HG02588 (cell line): ENCODE data around the gene KDM5B.
"Not testable (repeated sequence)": the region's sequence is repeated elsewhere in the genome, so short reads cannot be mapped to it uniquely, and the experiment has no call there.

Experiments used
- ATAC-seq: cut with Tn5 transposase; IDR thresholded peaks from one replicate; pipeline ENCODE4 v1.9.1; 2021; ENCODE audit warnings: mild to moderate bottlenecking, moderate library complexity; ENCODE audit not compliant: unreplicated experiment

KDM5B gene

DNA sequence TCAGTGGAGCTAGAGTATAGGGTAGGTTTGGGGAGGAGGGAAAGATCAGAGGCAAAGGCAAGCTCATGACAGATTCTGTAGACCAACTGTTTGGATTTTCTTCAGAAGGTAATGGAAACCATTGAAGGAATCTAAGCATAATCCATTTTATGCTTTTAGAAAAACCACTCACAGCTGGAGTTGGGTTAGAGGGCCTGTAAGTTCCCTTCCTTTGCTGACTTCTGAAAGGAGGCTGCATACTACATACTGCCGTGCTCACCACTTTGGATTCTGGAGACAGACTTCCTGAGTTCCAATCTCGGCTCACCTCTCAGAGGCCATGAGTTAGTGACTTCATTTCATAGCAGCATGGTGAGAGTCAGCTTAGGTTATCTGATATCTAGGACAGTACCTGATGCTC lies 91.6 kb downstream of the KDM5B start:
- ATAC-seq = no peak

DNA sequence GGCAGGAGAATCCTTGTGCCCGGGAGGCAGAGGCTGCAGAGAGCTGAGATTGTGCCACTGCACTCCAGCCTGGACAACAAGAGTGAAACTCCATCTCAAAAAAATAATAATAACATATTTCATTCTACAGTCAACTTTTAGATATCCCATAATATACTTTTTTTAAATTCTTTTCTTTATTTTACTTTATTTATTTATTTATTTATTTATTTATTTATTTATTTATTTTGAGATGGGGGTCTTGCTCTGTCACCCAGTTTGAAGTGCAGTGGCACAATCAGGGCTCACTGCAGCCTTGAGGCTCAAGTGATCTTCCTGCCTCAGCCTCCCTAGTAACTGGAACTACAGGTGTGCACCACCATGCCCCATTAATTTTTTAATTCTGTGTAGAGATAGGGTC lies 94.0 kb downstream of the KDM5B start:
- ATAC-seq = not testable (repeated sequence)

DNA sequence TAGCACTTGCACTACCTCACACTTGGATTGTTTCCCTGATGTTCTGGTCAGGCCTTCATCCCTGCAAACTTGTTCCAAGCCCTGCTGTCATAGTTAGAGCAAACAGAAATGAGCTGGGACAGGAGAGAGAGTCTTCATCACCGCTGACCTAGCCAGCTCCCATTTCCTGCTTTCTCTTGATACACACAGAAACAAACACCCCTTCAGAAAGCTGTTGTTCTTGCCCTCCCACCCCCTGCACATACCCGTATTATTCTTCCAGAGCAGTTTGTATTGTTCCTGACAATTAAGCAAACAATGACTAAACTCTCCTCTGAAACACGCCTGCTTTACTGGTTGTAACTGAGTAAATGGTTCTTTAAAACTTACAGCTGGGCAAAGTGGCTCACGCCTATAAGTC lies 95.1 kb downstream of the KDM5B start:
- no peak for ATAC-seq

DNA sequence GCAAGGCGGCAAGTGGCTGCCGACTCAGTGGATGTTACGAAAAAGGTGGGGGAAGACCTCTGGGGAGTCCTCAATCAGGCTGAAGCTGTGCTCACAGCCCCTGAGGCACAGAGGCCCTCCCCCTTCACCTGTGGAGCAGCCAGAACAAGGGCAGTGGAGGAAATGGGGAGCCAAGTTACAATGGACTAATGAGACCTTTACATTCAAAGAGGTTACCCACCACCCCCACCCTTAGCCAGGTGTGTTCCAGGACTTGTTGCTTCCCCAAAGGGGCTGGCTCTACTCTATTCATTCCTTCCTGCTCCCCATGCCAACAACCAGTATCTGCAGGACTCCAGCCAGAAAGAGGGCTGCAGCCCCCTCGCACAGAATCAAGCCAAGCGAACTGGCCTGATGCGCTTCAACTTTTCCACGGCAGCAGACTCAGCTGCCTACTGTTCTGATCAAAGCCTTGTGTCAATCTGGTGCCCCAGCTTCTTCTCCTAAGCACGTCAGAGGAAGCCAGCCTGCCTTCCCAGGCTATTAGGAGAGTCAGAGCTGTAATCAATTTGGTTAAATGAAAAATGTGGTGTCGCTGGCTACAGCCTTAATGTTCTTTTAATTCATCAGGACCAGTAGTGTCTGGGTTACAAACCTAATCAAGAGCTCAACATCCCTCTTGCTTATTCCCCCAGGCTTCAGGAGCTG lies 96.1 kb downstream of the KDM5B start:
- ATAC-seq = no peak

DNA sequence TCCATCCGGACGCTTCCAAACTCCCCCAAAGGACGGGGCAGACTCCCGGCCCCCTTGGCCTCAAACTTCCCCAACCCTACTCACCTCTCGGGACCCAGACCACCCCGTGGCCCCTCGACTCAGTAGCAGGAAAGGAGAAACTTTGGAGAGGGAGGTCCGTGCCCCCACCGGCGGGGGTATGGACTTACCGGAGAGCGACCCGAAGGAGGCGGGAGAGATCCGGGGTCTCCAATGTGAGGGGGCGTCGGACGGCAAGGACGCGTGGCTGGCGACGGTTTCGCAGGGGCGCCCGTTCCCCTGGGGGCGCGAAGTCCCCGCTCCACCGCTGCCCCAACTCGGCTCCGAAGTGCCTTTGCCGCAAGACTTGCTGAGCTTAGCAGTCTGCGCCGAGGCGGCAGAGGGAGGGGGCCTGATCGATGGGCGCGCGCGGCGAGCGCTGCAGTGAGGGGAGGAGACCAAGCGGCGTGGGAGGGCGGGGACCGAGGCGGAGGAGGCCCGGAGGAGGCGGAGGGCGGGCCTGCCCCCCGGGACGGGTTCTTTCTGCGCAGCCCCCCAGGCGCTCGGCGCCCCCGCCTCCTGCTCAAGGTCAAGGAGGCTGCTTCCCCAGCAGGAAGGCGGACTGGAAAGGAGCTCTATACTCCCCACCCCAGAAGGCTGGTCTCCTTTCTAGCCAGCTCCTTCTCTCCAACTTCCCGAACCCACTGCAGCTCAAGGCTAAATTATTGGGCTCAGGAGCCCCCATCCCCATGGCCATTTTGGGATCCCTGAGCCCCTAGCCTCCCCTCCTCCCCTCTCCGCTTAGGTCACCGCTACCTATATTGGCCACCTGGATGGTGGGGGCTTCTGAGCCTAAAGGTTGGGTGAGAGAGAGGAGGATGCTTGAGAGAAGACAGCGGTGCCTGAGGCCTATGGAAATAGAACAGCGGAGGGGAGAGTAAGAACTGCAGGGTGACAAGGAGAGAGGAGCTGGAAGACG lies 97.9 kb downstream of the KDM5B start, which contains the start of gene SYT2:
SYT2 (minus strand) TSS at position 385 of the 976 bp plus-strand sequence. CDS start 104,682 bp downstream, outside the sequence.
- ATAC-seq = no peak

DNA sequence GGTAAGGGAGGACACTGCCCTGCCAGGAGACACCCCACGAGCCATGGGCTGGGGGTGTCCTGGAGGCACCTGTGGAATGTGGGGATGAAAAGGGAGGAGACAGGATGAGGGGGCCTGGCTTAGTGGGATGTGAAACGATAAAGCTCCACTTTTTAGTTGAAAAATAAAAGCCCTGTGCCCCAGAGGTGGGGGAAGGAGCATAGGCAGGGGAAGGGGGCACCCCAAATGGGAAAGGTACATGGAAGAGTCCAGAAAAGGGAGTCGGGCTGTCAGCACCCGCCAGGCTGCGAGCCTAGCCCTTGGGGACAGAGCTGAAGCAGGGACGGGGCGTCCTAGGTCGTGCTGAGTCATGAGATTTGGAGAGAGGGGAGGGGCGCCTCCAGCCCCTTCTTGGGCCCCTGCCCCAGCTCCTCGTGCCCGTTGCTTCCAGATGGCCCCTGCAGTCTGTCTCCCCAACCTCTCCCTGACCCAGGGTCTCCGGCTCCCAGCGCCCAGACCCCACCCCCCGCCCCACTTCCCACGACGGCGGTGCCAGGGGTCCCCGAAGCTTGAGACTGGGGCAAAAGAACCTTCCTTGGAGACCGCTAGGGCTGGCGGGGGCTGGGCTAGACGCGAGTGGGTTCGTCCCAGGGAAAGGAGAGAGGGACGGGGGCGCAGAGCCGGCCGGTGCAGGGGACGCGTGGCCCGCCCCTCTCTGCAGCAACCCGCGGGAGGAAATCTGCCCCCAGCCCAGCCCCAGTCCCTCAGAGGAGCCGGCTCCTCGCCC lies 98.8 kb downstream of the KDM5B start:
- no peak for ATAC-seq

DNA sequence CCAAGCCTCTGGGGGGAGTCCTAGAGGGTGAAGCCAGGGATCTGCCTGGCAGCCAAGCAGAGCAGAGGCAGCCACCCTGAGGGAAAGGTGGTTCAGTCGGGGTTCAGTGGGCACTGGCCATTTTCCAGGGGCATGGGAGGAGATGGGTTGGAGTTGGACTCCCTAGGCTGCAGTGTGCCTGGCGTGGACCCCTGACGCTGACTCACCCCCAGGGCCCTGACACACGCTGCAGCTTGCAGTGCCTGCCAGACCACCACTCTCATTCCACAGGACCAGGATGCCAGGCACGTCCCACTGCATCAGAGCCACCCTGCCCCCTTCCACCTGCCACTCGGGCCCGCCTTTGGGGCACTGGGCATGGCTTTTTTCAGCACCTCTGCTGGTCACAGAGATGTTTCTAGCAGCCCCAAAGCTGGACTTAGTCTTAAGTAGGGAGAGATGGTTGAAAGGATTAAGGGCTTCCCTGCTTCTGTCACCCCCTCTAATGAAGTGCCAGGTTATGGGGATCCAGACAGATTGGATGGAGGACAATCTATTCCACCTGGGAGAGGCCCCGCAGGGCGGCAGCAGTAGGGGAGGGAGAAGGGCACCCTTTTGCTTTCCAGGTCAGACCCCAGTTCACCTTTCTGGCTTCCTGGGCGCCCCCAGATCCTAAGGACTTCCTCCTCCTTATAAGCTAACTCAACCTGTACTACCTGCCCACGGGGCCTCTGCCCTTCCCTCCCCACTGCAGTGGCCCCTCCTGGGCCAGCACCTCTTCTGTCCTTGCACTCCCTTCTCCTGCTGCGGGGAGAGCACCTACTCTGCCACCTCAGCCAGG lies 99.6 kb downstream of the KDM5B start:
- ATAC-seq = no peak

DNA sequence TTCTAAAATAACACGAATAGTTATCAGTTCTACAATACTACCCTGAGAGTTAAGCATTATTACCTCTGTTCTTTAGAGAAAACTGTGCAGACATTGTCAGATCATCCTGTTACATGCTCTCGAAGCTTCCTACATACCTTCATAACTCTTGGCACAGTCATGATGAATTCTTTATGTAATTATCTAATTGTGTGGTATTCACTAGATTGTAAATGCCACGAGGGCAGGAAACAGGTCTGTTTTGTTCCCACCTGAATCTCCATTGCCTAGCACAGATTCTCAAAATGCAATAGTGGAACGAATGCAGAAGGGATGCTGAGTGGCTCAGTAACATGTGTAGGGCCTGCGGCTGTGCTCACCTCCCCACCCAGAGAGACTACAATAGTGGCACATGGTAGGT lies 101.4 kb downstream of the KDM5B start:
- no peak for ATAC-seq

DNA sequence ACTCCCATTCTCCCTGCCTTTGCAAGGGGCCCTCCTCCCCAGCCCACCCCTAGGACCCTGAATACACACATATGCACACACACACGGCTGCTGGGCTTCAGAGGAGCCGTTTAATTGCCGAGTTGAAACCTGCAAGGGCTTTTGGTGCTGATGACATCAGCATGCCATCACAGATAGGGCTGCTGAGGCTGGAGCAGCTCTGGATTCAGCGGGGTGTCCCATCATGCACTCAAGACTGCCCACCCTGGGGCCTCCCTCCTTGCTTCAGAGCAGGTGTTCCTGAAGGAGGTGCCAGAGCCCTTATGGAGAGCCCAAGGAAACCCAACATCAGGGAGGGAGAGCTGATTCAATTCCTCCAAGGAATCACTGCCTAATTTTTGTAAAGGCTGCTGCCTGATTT lies 103.6 kb downstream of the KDM5B start:
- no peak for ATAC-seq

DNA sequence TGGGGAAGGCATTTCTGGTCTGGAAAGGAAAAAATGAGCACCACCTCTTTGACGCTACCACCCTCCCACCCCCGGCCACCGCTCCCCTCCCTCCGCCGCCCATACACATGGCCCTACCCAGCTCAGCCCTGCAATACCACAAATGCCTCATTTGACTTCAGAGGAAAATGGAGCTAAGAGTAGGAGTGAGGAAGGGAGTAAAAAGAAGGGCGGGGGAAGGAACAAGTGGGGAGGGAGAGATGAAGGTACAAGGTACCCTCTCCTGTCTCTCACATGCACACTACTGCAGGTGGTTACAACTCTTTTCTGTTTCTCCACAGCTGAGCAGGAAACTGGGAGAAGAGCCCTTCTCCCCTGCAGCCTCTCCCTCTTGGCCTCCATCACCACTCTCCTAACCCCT lies 105.0 kb downstream of the KDM5B start:
- ATAC-seq = no peak

DNA sequence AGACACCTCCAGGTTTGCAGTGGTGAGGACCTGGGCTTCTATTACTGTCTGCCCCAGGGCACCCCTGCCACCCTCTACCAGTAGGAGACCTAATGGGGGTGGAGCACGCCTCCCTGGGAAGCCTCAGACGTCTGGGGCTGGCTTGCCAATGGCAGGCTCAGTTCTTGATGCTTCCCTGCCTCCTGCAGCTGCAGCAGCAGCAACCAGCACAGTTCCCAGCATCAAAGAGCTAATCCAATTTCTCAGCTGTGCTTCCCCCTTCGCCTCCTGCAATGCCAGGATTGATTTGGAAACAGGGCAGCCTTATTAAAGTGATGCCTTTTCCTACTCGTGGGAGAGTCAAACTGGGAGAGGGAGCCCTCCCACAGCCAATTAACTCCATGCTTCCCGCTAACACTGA lies 106.1 kb downstream of the KDM5B start:
- ATAC-seq = no peak

DNA sequence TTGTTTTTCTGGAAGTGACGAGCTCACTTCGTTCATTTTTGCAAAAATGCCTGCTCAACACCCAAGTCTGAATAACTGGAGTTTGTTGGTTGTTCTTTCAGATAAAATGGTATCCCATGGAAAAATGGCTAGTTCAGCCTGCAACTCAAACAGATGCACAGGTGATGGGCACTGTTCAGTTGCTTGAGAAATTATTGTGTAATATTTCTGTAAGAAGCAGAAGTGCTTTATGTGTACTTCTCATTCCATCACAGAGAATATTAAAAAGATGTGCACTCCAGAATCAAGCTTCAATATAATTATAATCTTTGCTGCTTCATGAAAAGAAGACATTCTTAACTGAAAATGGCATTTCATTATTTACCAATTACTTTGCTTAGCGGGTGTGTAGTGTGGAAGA lies 107.0 kb downstream of the KDM5B start:
- ATAC-seq = no peak

DNA sequence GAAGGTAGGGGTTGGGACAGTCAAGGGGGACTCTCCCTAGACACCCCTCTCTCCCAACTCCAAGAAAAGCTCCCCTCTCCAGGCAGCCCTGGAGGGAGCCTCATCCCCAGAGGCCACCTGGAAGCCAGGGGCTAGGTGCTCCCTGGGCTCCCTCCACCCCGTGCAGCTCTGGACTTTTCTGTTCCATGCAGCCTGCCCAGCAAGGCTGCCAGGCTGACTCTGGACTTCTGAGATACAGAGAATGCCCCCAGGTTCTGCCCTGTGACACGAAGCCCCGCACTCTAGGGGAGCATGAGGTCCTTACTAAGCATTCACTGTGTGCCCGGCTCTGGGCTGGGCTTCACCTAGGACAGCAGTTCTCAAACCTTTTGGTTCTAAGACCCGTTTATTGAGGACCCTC lies 108.2 kb downstream of the KDM5B start:
- no peak for ATAC-seq

DNA sequence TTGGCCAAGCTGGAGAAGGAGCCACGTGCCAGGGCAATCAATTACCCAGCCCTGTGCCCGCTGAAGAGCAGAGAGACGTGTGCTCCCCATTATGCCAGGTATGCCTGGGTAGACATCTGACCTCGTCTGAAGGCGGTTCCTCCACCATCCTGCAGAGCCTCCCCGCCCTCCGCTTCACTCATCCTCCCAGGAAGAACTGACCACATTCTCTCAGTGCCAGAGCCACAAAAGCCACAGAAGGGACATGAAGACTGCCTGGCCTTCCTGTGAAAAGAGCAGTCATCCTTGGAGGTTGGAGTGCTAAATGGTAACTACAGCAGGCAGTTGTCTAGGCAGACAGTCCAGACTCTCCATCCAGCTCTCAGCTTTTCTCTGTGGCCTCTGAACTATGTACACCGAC lies 109.9 kb downstream of the KDM5B start:
- no peak for ATAC-seq

DNA sequence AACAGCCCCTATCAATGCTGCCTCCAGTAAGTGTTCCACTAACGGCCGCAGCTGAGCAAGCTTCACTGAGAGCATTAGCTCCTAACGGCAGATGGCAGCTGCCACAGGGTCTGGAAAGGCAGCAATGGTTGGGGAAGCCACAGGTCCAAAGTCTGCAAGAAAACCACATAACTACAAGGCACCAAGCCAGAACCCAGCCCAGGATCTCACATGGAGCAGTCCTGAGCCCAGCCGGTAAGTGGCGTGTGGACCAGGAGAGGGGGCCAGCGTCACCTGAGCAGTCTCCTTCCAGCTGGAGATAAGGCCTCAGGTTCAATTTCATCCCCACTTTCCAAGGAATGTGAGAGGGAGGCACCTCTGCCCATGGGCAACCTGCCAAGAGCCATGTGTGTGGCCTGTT lies 111.2 kb downstream of the KDM5B start:
- no peak for ATAC-seq

DNA sequence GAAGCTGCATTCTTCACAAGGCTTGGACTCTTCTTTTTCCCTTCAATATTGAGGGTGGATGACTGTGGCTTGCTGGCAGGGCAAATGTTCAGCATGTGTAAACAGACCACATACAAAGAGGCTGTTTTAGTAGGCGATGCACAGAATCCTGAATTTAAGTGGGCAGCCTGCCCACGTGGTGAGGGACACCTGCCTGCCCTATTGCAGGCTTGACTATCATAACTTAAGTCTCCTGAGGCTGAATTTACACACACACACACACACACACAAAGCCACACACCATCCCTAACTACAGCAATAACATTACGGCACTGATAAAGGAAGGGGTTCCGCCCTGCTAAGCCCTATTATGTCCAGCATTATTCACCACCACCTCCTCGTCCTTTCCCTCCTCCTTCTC lies 113.9 kb downstream of the KDM5B start:
- no peak for ATAC-seq

DNA sequence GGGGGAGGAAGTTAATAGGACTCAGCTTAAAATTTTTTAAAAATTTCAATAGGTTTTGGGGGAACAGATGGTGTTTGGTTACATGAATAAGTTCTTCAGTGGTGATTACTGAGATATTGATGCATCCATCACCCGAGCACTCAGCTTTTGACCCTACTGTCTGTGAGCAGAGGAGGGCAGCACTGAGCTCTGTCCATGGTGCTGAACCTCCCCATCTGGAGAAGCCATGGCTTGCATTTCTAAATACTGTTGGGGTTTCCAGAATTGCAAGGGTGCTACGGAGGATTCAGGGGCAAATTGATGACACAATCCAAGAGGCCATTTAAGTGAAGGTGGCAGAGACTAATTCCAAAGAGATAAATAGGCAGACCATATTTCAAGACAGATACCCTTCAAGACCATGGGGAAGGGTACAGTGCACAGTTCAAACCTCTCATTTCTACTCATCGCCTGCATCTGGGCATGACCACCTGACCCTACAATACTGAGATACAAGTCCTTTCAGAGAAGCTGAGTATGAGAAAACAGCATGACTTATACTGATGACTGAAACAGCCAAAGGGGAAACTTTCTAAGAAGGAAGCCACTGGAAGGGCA lies 115.2 kb downstream of the KDM5B start:
- ATAC-seq = no peak

DNA sequence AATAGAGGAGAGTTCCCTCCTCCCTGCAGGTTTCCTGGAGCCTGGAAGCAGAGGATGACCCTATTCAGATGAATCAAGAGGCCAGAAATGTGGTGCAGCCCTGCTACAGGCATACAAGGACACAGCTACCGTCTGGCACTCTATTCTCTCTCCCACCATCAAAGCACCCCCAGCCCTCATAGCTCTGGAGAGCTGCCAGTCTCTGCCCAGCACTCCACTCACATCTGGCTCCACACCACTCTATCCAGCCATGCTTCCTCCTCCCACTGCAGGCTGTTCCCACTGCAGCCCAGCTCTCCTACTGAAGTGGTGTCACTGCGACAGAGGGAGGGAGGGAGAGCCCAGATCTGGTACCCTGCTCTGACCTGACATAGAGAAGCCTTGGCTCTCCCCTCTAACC lies 116.4 kb downstream of the KDM5B start:
- no peak for ATAC-seq

DNA sequence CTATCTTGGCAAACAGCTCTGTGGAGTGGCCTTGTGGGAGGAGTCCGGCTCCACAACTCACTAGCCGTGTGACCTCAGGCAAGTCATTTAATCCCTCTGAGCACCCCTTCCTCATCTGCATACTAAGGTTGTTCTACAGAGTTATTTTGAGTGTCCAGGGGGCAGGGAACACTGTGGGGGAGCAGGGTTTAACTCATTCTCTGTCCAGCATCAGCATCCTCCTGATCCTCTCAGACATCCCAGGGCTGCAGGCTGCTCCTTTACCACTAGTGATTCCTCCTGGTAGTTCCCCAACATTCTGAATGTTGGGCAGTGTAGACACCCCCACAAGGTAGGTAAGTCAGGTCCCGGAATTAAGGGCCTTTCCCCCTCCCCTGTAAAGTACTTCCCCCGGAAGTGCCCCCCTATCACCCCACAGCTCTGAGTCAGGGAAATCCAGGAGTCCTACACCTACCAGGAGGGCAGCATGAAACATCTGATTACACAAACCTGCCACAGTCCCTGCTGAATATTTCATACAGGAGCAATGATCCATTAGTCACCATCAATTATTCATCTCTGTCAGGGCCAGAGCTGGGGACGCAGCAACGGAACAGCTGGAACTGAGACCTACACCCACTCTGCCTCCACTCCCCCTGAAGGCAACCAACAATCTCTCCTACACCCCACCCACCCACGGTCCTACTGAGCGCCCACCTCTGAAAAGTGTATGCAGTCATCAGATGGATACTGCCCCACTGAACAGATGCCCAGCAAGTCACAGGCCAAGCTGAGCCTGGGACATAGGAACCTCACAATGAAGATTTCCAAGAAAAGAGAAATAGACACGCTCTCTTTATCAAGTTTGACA lies 118.5 kb downstream of the KDM5B start:
- ATAC-seq = no peak
